BJ (cell line): ENCODE results near the gene CNIH3. TPM values are rescaled to one million over a fixed set of nuclear protein-coding genes. Genes with fewer than 3 reads are reported as not detected.

Experiments used
- CTCF ChIA-PET: fragments of 350-600 bp; formaldehyde crosslinking; extraction: SDS; loops from one replicate; lab custom pipeline; 2021; ENCODE audit warnings: antibody characterized with exemption, inconsistent platforms; lab: Yijun Ruan, JAX
- POLR2A ChIA-PET: fragments of 300-600 bp; sonication (Branson Sonifier 250); formaldehyde crosslinking; extraction: SDS; loops from one replicate; lab custom pipeline; 2021; ENCODE audit warnings: antibody characterized with exemption; lab: Charles Lee
- DNase-seq: peaks from one replicate; pipeline ENCODE4 v3.0.0-alpha.2; 2011; ENCODE audit warnings: low read depth
- H3K27me3 ChIP-seq: 2 replicates; pipeline ENCODE4 v1.6.0; 2011; ENCODE audit warnings: low read length; ENCODE audit not compliant: control insufficient read depth, insufficient read depth
- H3K36me3 ChIP-seq: 2 replicates; pipeline ENCODE4 v1.5.1; 2011; ENCODE audit warnings: low read length; ENCODE audit not compliant: control insufficient read depth, insufficient read depth
- H3K4me3 ChIP-seq: 2 replicates; pipeline ENCODE4 v1.5.1; 2011; ENCODE audit warnings: low read depth, mild to moderate bottlenecking, control low read depth, low read length
- CTCF ChIP-seq: IDR thresholded peaks from 2 replicates; pipeline ENCODE4 v1.5.1; 2011; ENCODE audit warnings: low read depth, mild to moderate bottlenecking, control low read depth, inconsistent platforms, low read length, moderate library complexity; ENCODE audit not compliant: insufficient read depth
- polyA plus RNA-seq: library from polyadenylated mRNA; depleted of rRNA; stranded (reverse); fragments of >200 nt; gene quantifications from 2 replicates; pipeline ENCODE4 v1.2.3, GENCODE V29; 2011

The CNIH3 gene
- polyA plus RNA-seq, 1 experiment: 2.9 TPM

- Histone ChIP-seq H3K36me3 (no peaks in the 10 kb centered on the region), H3K27me3 (no peaks in the 10 kb centered on the region), H3K4me3 (no peak overlapping the region)
- ChIA-PET POLR2A (no interaction called here), CTCF (interaction anchor here (1.4 kb wide), 1 partner anchor 22 kb away, joined by 3 read pairs; no protein-coding TSS in a partner anchor)
- DNase-seq: no peak
- no peak for TF ChIP-seq CTCF
These were observed 143.0 kb downstream of the CNIH3 start for GRCh38 chr1:224759135-224759534.

DNA sequence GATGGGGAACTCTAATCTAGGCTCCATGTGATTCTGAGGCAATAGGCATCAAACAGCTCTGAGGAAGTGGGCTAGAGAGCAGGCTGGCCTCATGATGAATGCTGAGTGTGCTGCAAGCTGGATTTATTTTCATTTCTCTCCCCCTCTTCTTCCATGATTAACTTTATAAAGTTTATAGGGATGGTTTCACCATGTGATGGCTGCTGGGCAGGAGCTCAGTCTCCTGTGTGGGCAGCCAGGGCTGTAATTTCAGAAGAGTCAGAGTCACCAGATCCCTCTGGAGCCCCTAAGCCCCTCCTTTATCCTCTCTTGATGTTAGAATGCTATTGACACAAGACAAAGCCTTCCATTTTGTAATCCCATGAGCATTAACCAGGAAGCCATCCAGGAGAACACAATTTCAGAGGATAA is 143.6 kb downstream of the CNIH3 start:
- Histone ChIP-seq H3K27me3 (no peaks in the 10 kb centered on the region), H3K36me3 (no peaks in the 10 kb centered on the region), H3K4me3 (no peak overlapping the region)
- POLR2A ChIA-PET: no interaction called here
- CTCF ChIA-PET: no interaction called here
- DNase-seq: no peak
- TF ChIP-seq CTCF: no peak

- TF ChIP-seq CTCF: no peak
- no peaks in the 10 kb centered on the region for H3K36me3 ChIP-seq
- no peak overlapping the region for H3K4me3 ChIP-seq
- POLR2A ChIA-PET: no interaction called here
- CTCF ChIA-PET: no interaction called here
- no peaks in the 10 kb centered on the region for H3K27me3 ChIP-seq
- no peak for DNase-seq
These were observed 144.0 kb downstream of the CNIH3 start for GRCh38 chr1:224760163-224760562.

DNA sequence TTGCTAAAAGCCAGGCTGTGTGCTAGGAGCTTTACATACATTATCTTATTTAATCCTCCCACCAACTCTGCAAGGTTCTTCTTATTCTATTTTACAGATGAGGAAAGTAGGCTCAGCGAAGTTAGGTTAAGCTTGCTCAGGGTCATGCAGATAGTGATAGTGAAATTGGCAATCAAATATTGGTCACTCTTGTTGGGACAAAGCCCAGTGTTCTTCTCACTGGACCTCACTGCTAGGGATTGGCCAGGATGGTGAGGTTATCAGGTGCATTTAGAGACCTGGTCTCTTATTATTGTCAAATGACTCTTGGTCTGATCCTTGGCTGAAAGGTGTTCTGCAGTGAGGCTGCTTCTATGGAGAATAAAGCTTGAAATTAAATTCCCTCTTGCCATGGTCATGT is 145.1 kb downstream of the CNIH3 start:
- no peak for TF ChIP-seq CTCF
- Histone ChIP-seq H3K27me3 (no peaks in the 10 kb centered on the region), H3K4me3 (no peak overlapping the region), H3K36me3 (no peaks in the 10 kb centered on the region)
- POLR2A ChIA-PET: no interaction called here
- DNase-seq: no peak
- CTCF ChIA-PET: no interaction called here

GRCh38 chr1:224762046-224762445 is 145.9 kb downstream of the CNIH3 start:
- Histone ChIP-seq H3K4me3 (no peak overlapping the region), H3K36me3 (no peaks in the 10 kb centered on the region), H3K27me3 (no peaks in the 10 kb centered on the region)
- no peak for DNase-seq
- TF ChIP-seq CTCF: no peak
- ChIA-PET CTCF (interaction anchor here (1.2 kb wide), 1 partner anchor 13 kb away, joined by 3 read pairs; no protein-coding TSS in a partner anchor), POLR2A (interaction anchor here (0.5 kb wide), 1 partner anchor 14 kb away, joined by 4 read pairs; no protein-coding TSS in a partner anchor)
